ENCODE measurements around the gene SCNN1G.

GRCh38 chr16:23175651-23176050, 6.9 kb upstream of the SCNN1G start:
- TF ChIP-seq CTCF (IDR thresholded peaks at IDR 0.05) = no peak
- no peak for TF ChIP-seq PBX3 (IDR thresholded peaks at IDR 0.05)
- TF ChIP-seq CEBPB (IDR thresholded peaks at IDR 0.05) = no peak
- TF ChIP-seq POLR2A (IDR thresholded peaks at IDR 0.05; ENCODE audit: low read length) = no peak
